ENCODE data around the gene VPS54.
A peak's percentile ranks its signal among the peaks of the same experiment; 100 is the strongest.
"Not testable (repeated sequence)": the region's sequence is repeated elsewhere in the genome, so short reads cannot be mapped to it uniquely, and the experiment has no call there.

VPS54 gene

GRCh38 chr2:63991173-63991999, 27.8 kb downstream of the VPS54 start:
- DNase-seq: not testable (repeated sequence)

GRCh38 chr2:63990072-63990471, 29.2 kb downstream of the VPS54 start:
- DNase-seq: no peak

- DNase-seq: not testable (repeated sequence)
These were observed 30.3 kb downstream of the VPS54 start for GRCh38 chr2:63988842-63989436.

- no peak for DNase-seq
These were observed 34.4 kb downstream of the VPS54 start for GRCh38 chr2:63984606-63985359.

GRCh38 chr2:63983986-63984605, 35.1 kb downstream of the VPS54 start:
- no peak for DNase-seq

GRCh38 chr2:63982335-63982734, 36.9 kb downstream of the VPS54 start:
- no peak for DNase-seq

GRCh38 chr2:63981702-63982103, 37.5 kb downstream of the VPS54 start:
- DNase-seq: no peak

- DNase-seq: no peak
These were observed 38.4 kb downstream of the VPS54 start for GRCh38 chr2:63980794-63981193.

GRCh38 chr2:63977904-63978303, 41.3 kb downstream of the VPS54 start:
- no peak for DNase-seq

- no peak for DNase-seq
These were observed 43.1 kb downstream of the VPS54 start for GRCh38 chr2:63976125-63976510.

GRCh38 chr2:63975437-63976124, 43.6 kb downstream of the VPS54 start:
- DNase-seq: no peak

GRCh38 chr2:63975036-63975435, 44.2 kb downstream of the VPS54 start:
- not testable (repeated sequence) for DNase-seq

GRCh38 chr2:63962186-63962585, 57.0 kb downstream of the VPS54 start:
- no peak for DNase-seq

- no peak for DNase-seq
These were observed 68.8 kb downstream of the VPS54 start for GRCh38 chr2:63950414-63950813.

GRCh38 chr2:63942788-63943187, 76.4 kb downstream of the VPS54 start:
- no peak for DNase-seq

- DNase-seq: not testable (repeated sequence)
These were observed 87.1 kb downstream of the VPS54 start for GRCh38 chr2:63932104-63932503.

- DNase-seq: peak; percentile 9
These were observed 92.4 kb downstream of the VPS54 start for GRCh38 chr2:63926815-63927214.

GRCh38 chr2:63914311-63914710, 104.9 kb downstream of the VPS54 start:
- no peak for DNase-seq

GRCh38 chr2:63903003-63903402, 116.2 kb downstream of the VPS54 start:
- DNase-seq: no peak

- DNase-seq: no peak
These were observed 117.1 kb downstream of the VPS54 start for GRCh38 chr2:63902149-63902548.

- no peak for DNase-seq
These were observed 119.6 kb downstream of the VPS54 start for GRCh38 chr2:63899639-63900038.

GRCh38 chr2:63898839-63899238, 120.4 kb downstream of the VPS54 start:
- no peak for DNase-seq

- DNase-seq: no peak
These were observed 125.1 kb downstream of the VPS54 start for GRCh38 chr2:63894167-63894566.

Data from NCI-H1092 treated with DMSO at 0.1 percent for 48 hours (cell line).